HepG2 (cell line): ENCODE data around the gene ASXL1. TPM values are rescaled to one million over a fixed set of nuclear protein-coding genes. Genes with fewer than 3 reads are reported as not detected.

Experiments used
- ATF2 ChIP-seq: sonication (generic); formaldehyde crosslinking; IDR thresholded peaks from 2 replicates; pipeline ENCODE4 v1.4.0; 2020; ENCODE audit warnings: missing genetic modification reagents
- CREM ChIP-seq, 2 experiments: sonication (generic) in 1 of 2; formaldehyde crosslinking in 1 of 2; IDR thresholded peaks; 2 replicates each; pipeline versions ENCODE4 v1.4.0 to v1.6.1; 2016 to 2020; ENCODE audit warnings: antibody characterized with exemption in 1 of 2, mild to moderate bottlenecking in 1 of 2, missing genetic modification reagents in 1 of 2
- KLF9 ChIP-seq: IDR thresholded peaks from 2 replicates; pipeline ENCODE4 v1.6.1; 2016; ENCODE audit warnings: low read depth
- MEIS1 ChIP-seq: sonication (generic); formaldehyde crosslinking; IDR thresholded peaks from 2 replicates; pipeline ENCODE4 v1.9.0; 2021; ENCODE audit warnings: mild to moderate bottlenecking, missing genetic modification reagents, moderate library complexity, borderline replicate concordance
- MTA1 ChIP-seq: sonication (generic); formaldehyde crosslinking; IDR thresholded peaks from 2 replicates; pipeline ENCODE4 v1.4.0; 2020; ENCODE audit warnings: missing genetic modification reagents, mild to moderate bottlenecking, borderline replicate concordance
- MTERF4 ChIP-seq: sonication (generic); formaldehyde crosslinking; IDR thresholded peaks from 2 replicates; pipeline ENCODE4 v1.8.0; 2023; ENCODE audit warnings: mild to moderate bottlenecking, missing genetic modification reagents
- NR2F2 ChIP-seq: IDR thresholded peaks from 2 replicates; pipeline ENCODE4 v1.6.1; 2012; ENCODE audit warnings: low read depth, inconsistent platforms, borderline replicate concordance
- POLR2A ChIP-seq, 2 experiments: IDR thresholded peaks; 2 replicates each; pipeline ENCODE4 v1.6.1; 2011; ENCODE audit warnings: low read depth in 2 of 2, low read length in 2 of 2, mild to moderate bottlenecking in 1 of 2, moderate library complexity in 1 of 2; ENCODE audit not compliant: insufficient read depth in 1 of 2
- SRY ChIP-seq: sonication (generic); formaldehyde crosslinking; IDR thresholded peaks from 2 replicates; pipeline ENCODE4 v1.8.0; 2022; ENCODE audit warnings: mild to moderate bottlenecking, missing genetic modification reagents
- TAF15 ChIP-seq: fragments of 200-400 bp; formaldehyde crosslinking; IDR thresholded peaks from one replicate; pipeline ENCODE4 v1.6.1; 2018; ENCODE audit warnings: mild to moderate bottlenecking, low read depth, low read length; ENCODE audit not compliant: poor library complexity, severe bottlenecking
- ZBTB2 ChIP-seq: sonication (generic); formaldehyde crosslinking; IDR thresholded peaks from 2 replicates; pipeline ENCODE4 v1.8.0; 2022; ENCODE audit warnings: low read depth, missing genetic modification reagents
- ZBTB46 ChIP-seq: sonication (generic); formaldehyde crosslinking; IDR thresholded peaks from 2 replicates; pipeline ENCODE4 v1.4.0; 2020; ENCODE audit warnings: mild to moderate bottlenecking, missing genetic modification reagents, borderline replicate concordance
- ZNF10 ChIP-seq: sonication (generic); formaldehyde crosslinking; IDR thresholded peaks from 2 replicates; pipeline ENCODE4 v1.4.0; 2020; ENCODE audit warnings: mild to moderate bottlenecking, low read depth, missing genetic modification reagents, borderline replicate concordance
- ZNF136 ChIP-seq: sonication (generic); formaldehyde crosslinking; IDR thresholded peaks from 2 replicates; pipeline ENCODE4 v1.8.1; 2022; ENCODE audit warnings: low read depth, mild to moderate bottlenecking, moderate library complexity, missing genetic modification reagents
- ZNF224 ChIP-seq: sonication (generic); formaldehyde crosslinking; IDR thresholded peaks from 2 replicates; pipeline ENCODE4 v1.5.0; 2020; ENCODE audit warnings: mild to moderate bottlenecking, missing genetic modification reagents
- ZNF274 ChIP-seq: sonication (generic); formaldehyde crosslinking; IDR thresholded peaks from 2 replicates; pipeline ENCODE4 v1.5.1; 2020; ENCODE audit warnings: mild to moderate bottlenecking, missing genetic modification reagents
- ZNF34 ChIP-seq: sonication (generic); formaldehyde crosslinking; IDR thresholded peaks from 2 replicates; pipeline ENCODE4 v1.4.0; 2020; ENCODE audit warnings: mild to moderate bottlenecking, missing genetic modification reagents, borderline replicate concordance
- ZNF343 ChIP-seq: sonication (generic); formaldehyde crosslinking; IDR thresholded peaks from 2 replicates; pipeline ENCODE4 v1.4.0; 2020; ENCODE audit warnings: mild to moderate bottlenecking, missing genetic modification reagents
- ZNF441 ChIP-seq: sonication (generic); formaldehyde crosslinking; IDR thresholded peaks from 2 replicates; pipeline ENCODE4 v1.7.0; 2021; ENCODE audit warnings: missing genetic modification reagents, borderline replicate concordance
- ZNF451 ChIP-seq: sonication (generic); formaldehyde crosslinking; IDR thresholded peaks from 2 replicates; pipeline ENCODE4 v1.5.0; 2020; ENCODE audit warnings: mild to moderate bottlenecking, missing genetic modification reagents
- ZNF558 ChIP-seq: sonication (generic); formaldehyde crosslinking; IDR thresholded peaks from 2 replicates; pipeline ENCODE4 v1.9.0; 2022; ENCODE audit warnings: mild to moderate bottlenecking, missing genetic modification reagents, borderline replicate concordance
- ZNF768 ChIP-seq: sonication (generic); formaldehyde crosslinking; IDR thresholded peaks from 2 replicates; pipeline ENCODE4 v1.4.0; 2020; ENCODE audit warnings: missing genetic modification reagents
- ZNF782 ChIP-seq: sonication (generic); formaldehyde crosslinking; IDR thresholded peaks from 2 replicates; pipeline ENCODE4 v1.4.0; 2020; ENCODE audit warnings: missing genetic modification reagents, mild to moderate bottlenecking, borderline replicate concordance
- ZNF792 ChIP-seq: IDR thresholded peaks from 2 replicates; pipeline ENCODE4 v1.6.1; 2016
- ZSCAN22 ChIP-seq: sonication (generic); formaldehyde crosslinking; IDR thresholded peaks from 2 replicates; pipeline ENCODE4 v1.4.0; 2020; ENCODE audit warnings: mild to moderate bottlenecking, missing genetic modification reagents
- polyA plus RNA-seq, 8 experiments: library from polyadenylated mRNA; depleted of rRNA in 3 of 8; stranded (reverse) in 7 of 8; unstranded in 1 of 8; fragments of >200 nt; fragmentation: Illumina TruSeq in 4 of 8; extraction: Trizol in 4 of 8; gene quantifications; 2 replicates each; pipeline versions ENCODE4 v1.2.1 to v1.2.3, GENCODE V29; 2011 to 2016; ENCODE audit warnings: low read depth in 4 of 8, missing spikeins in 1 of 8, mixed read lengths in 1 of 8; ENCODE audit not compliant: insufficient read depth in 1 of 8
- total RNA-seq, 5 experiments: library from RNA; depleted of rRNA; stranded (reverse); fragments of >200 nt; fragmentation: Illumina TruSeq; extraction: Trizol; gene quantifications; 2 replicates each; pipeline ENCODE4 v1.2.3, GENCODE V29; 2016; ENCODE audit warnings: low read depth in 1 of 5

ASXL1 gene
- total and polyA plus RNA-seq, 2 of the 13 experiments (the other 11 are each of a cell fraction or from before 2014, with no cell fraction given) = 62.1 to 74.8 TPM

- TF ChIP-seq KLF9 (CRISPR knock-in tag) (no peak), TAF15 (no peak), MTA1 (CRISPR knock-in tag) (no peak), ZNF792 (CRISPR knock-in tag) (no peak), MTERF4 (CRISPR knock-in tag) (no peak), ZNF768 (0 out of 2 replicates have a peak, but pooled peaks have one; percentile 33), POLR2A (IDR thresholded peaks at IDR 0.05; ENCODE audit: insufficient read depth in 1 of 2, low read depth in 2 of 2, low read length in 2 of 2) (peak in 1 of 2 experiments; percentile 22; a peak in 1 of 4 replicates), ZNF136 (0 out of 2 replicates have a peak, but pooled peaks have one; percentile 3), ZBTB2 (no peak), ZNF782 (CRISPR knock-in tag) (0 out of 2 replicates have a peak, but pooled peaks have one; percentile 23), ZNF451 (CRISPR knock-in tag) (0 out of 2 replicates have a peak, but pooled peaks have one; percentile 5), ATF2 (no peak), ZNF343 (CRISPR knock-in tag) (0 out of 2 replicates have a peak, but pooled peaks have one; percentile 50), NR2F2 (no peak), ZNF274 (CRISPR knock-in tag) (no peak), ZNF558 (CRISPR knock-in tag) (no peak), ZNF34 (0 out of 2 replicates have a peak, but pooled peaks have one; percentile 46), ZNF441 (CRISPR knock-in tag) (no peak), SRY (CRISPR knock-in tag) (peak; percentile 35; the same call in 1 of the 2 replicates), ZNF10 (no peak), ZSCAN22 (0 out of 2 replicates have a peak, but pooled peaks have one; percentile 16), ZBTB46 (CRISPR knock-in tag) (peak; percentile 62; the same call in 1 of the 2 replicates), ZNF224 (CRISPR knock-in tag) (peak; percentile 71; the same call in 1 of the 2 replicates), MEIS1 (CRISPR knock-in tag) (peak; percentile 42; the same call in 1 of the 2 replicates), CREM (IDR thresholded peaks at IDR 0.05) (no peak), CREM (CRISPR knock-in tag; IDR thresholded peaks at IDR 0.05) (no peak)
Observed at GRCh38 chr20:32472581-32473207, 114.6 kb downstream of the ASXL1 start (continued).
